Naive thymus-derived CD8-positive, alpha-beta T cell (primary cell): ENCODE data around the gene EED. TPM values are rescaled to one million over a fixed set of nuclear protein-coding genes. Genes with fewer than 3 reads are reported as not detected.

Experiments used
- ATAC-seq, 2 donors: fragments of 150-1000 bp; cut with Tn5 transposase in 1 of 2; sonication (Bioruptor Pico), chemical (Tn5 transposase) in 1 of 2; 1 replicate in 1 of 2; 2 replicates in 1 of 2; pipeline ENCODE4 v1.10.0; 2021; ENCODE audit warnings: mild to moderate bottlenecking in 2 of 2, moderate library complexity in 2 of 2
- POLR2A ChIA-PET: fragments of 350-600 bp; sonication (Branson Sonifier 250); formaldehyde crosslinking; loops from one replicate; lab custom pipeline; 2021; ENCODE audit warnings: antibody characterized with exemption; lab: Charles Lee
- DNase-seq, 10 donors: peaks; one replicate each; pipeline versions ENCODE4 v3.0.0 to v3.0.0-alpha.2; 2020 to 2022
- H3K27ac Mint-ChIP-seq, 10 donors: one replicate each; pipeline ENCODE4 v1.8.0; 2020 to 2022; ENCODE audit warnings: mild to moderate bottlenecking in 10 of 10, mixed read lengths in 10 of 10, moderate library complexity in 4 of 10, inconsistent platforms in 1 of 10
- H3K27me3 Mint-ChIP-seq, 5 donors: one replicate each; pipeline ENCODE4 v1.8.0; 2021 to 2022; ENCODE audit warnings: mixed read lengths in 5 of 5
- H3K36me3 Mint-ChIP-seq, 3 donors: one replicate each; pipeline ENCODE4 v1.8.0; 2020 to 2022; ENCODE audit warnings: mixed read lengths in 3 of 3, mild to moderate bottlenecking in 2 of 3, inconsistent platforms in 1 of 3
- H3K4me1 Mint-ChIP-seq, 4 donors: one replicate each; pipeline ENCODE4 v1.8.0; 2021 to 2022; ENCODE audit warnings: mixed read lengths in 4 of 4
- H3K4me3 Mint-ChIP-seq, 10 donors: one replicate each; pipeline ENCODE4 v1.8.0; 2020 to 2022; ENCODE audit warnings: mild to moderate bottlenecking in 10 of 10, mixed read lengths in 10 of 10, moderate library complexity in 6 of 10, inconsistent platforms in 1 of 10
- H3K9me3 Mint-ChIP-seq, 9 donors: one replicate each; pipeline ENCODE4 v1.8.0; 2020 to 2022; ENCODE audit warnings: mixed read lengths in 9 of 9, mild to moderate bottlenecking in 3 of 9, inconsistent platforms in 1 of 9, moderate library complexity in 1 of 9
- polyA plus RNA-seq, 3 donors: library from polyadenylated mRNA; unstranded; fragments of 300-500 nt; fragmentation: Illumina TruSeq; gene quantifications; one replicate each; pipeline ENCODE4 v1.2.3, GENCODE V29; 2021
- total RNA-seq, 8 experiments: library from RNA in 2 of 8; stranded (reverse) in 2 of 8; gene quantifications; one replicate each; pipeline ENCODE4 v1.2.3 and lab custom pipeline; 2021 to 2026

The EED gene
- total and polyA plus RNA-seq, 5 experiments from 2014 or later, result 10.9 to 31.5 (median 19.2) TPM

GRCh38 chr11:86206337-86206695 is 38.2 kb upstream of the EED start:
- Mint-ChIP-seq H3K4me1 (peaks cover 0 to 7% (median 0%) of the 10 kb centered on the region in 4 donors), H3K27ac (no peak overlapping the region), H3K9me3 (peaks cover 0 to 1% (median 0%) of the 10 kb centered on the region in 9 donors), H3K36me3 (no peaks in the 10 kb centered on the region), H3K4me3 (no peak overlapping the region), H3K27me3 (no peaks in the 10 kb centered on the region)
- POLR2A ChIA-PET, result no interaction called here
- ATAC-seq (no peak), DNase-seq (no peak)

GRCh38 chr11:86207413-86207812 is 37.1 kb upstream of the EED start:
- Mint-ChIP-seq H3K4me1 (peaks cover 0 to 7% (median 0%) of the 10 kb centered on the region in 4 donors), H3K27me3 (no peaks in the 10 kb centered on the region), H3K4me3 (no peak overlapping the region), H3K27ac (no peak overlapping the region), H3K36me3 (no peaks in the 10 kb centered on the region), H3K9me3 (peaks cover 0 to 1% (median 0%) of the 10 kb centered on the region in 9 donors)
- no peak for ATAC-seq
- no peak for DNase-seq
- POLR2A ChIA-PET, result interaction anchor here (0.7 kb wide), 1 partner anchor 153 kb away, joined by 3 read pairs; no protein-coding TSS in a partner anchor

- Mint-ChIP-seq H3K9me3 (peaks cover 0 to 1% (median 0%) of the 10 kb centered on the region in 9 donors), H3K27ac (no peak overlapping the region), H3K4me3 (no peak overlapping the region), H3K4me1 (peaks cover 0 to 7% (median 0%) of the 10 kb centered on the region in 4 donors), H3K27me3 (no peaks in the 10 kb centered on the region), H3K36me3 (no peaks in the 10 kb centered on the region)
- ATAC-seq (no peak), DNase-seq (no peak)
- POLR2A ChIA-PET, result interaction anchor here (0.9 kb wide), 1 partner anchor 14 kb away, joined by 4 read pairs; no protein-coding TSS in a partner anchor
These were observed 36.0 kb upstream of the EED start for GRCh38 chr11:86208572-86208971.

- ATAC-seq (no peak), DNase-seq (no peak)
- Mint-ChIP-seq H3K4me3 (no peak overlapping the region), H3K9me3 (peaks cover 0 to 1% (median 0%) of the 10 kb centered on the region in 9 donors), H3K27ac (peak overlapping the region in 1 of 10 donors; percentile 86), H3K4me1 (peaks cover 0 to 5% (median 3%) of the 10 kb centered on the region in 4 donors), H3K36me3 (no peaks in the 10 kb centered on the region), H3K27me3 (peaks cover 0 to 4% (median 0%) of the 10 kb centered on the region in 5 donors)
- POLR2A ChIA-PET, result no interaction called here
These were observed 34.5 kb upstream of the EED start for GRCh38 chr11:86209806-86210657.

GRCh38 chr11:86210898-86211297 is 33.7 kb upstream of the EED start:
- DNase-seq, result no peak
- Mint-ChIP-seq H3K27me3 (peaks cover 0 to 4% (median 0%) of the 10 kb centered on the region in 5 donors), H3K9me3 (peaks cover 0 to 1% (median 0%) of the 10 kb centered on the region in 9 donors), H3K4me1 (peaks cover 0 to 5% (median 3%) of the 10 kb centered on the region in 4 donors), H3K4me3 (no peak overlapping the region), H3K27ac (no peak overlapping the region), H3K36me3 (no peaks in the 10 kb centered on the region)
- POLR2A ChIA-PET, result interaction anchor here (0.7 kb wide), 2 partner anchors 12 to 887 kb away, joined by 3 to 4 read pairs; no protein-coding TSS in a partner anchor
- ATAC-seq, result no peak

- DNase-seq, result no peak
- POLR2A ChIA-PET, result no interaction called here
- no peak overlapping the region for H3K27ac Mint-ChIP-seq
- H3K27me3 Mint-ChIP-seq, result peaks cover 0 to 4% (median 0%) of the 10 kb centered on the region in 5 donors
- no peak overlapping the region for H3K4me3 Mint-ChIP-seq
- no peak for ATAC-seq
- H3K9me3 Mint-ChIP-seq, result no peaks in the 10 kb centered on the region
- no peaks in the 10 kb centered on the region for H3K36me3 Mint-ChIP-seq
- H3K4me1 Mint-ChIP-seq, result peaks cover 0 to 5% (median 3%) of the 10 kb centered on the region in 4 donors
These were observed 32.9 kb upstream of the EED start for GRCh38 chr11:86211619-86212018.

GRCh38 chr11:86212019-86212611 is 32.4 kb upstream of the EED start:
- DNase-seq (no peak), ATAC-seq (no peak)
- H3K4me3 Mint-ChIP-seq, result no peak overlapping the region
- no peak overlapping the region for H3K27ac Mint-ChIP-seq
- no peaks in the 10 kb centered on the region for H3K9me3 Mint-ChIP-seq
- peaks cover 0 to 4% (median 0%) of the 10 kb centered on the region in 5 donors for H3K27me3 Mint-ChIP-seq
- H3K4me1 Mint-ChIP-seq, result peaks cover 0 to 5% (median 3%) of the 10 kb centered on the region in 4 donors
- POLR2A ChIA-PET, result no interaction called here
- H3K36me3 Mint-ChIP-seq, result no peaks in the 10 kb centered on the region

- no peak for DNase-seq
- Mint-ChIP-seq H3K9me3 (no peaks in the 10 kb centered on the region), H3K27ac (no peak overlapping the region), H3K36me3 (no peaks in the 10 kb centered on the region), H3K4me1 (peaks cover 7 to 21% (median 10%) of the 10 kb centered on the region in 4 donors), H3K27me3 (peaks cover 0 to 4% (median 2%) of the 10 kb centered on the region in 5 donors), H3K4me3 (no peak overlapping the region)
- ATAC-seq, result peak in 1 of 2 donors; percentile 10
- POLR2A ChIA-PET, result no interaction called here
These were observed 29.8 kb upstream of the EED start for GRCh38 chr11:86214710-86215109.

GRCh38 chr11:86218125-86219084 is 26.1 kb upstream of the EED start:
- peak; percentile 85 to 86 for ATAC-seq
- DNase-seq, result peak in 9 of 10 donors; percentile 7 to 64 (median 42)
- H3K36me3 Mint-ChIP-seq, result no peaks in the 10 kb centered on the region
- peaks cover 7 to 27% (median 10%) of the 10 kb centered on the region in 4 donors for H3K4me1 Mint-ChIP-seq
- POLR2A ChIA-PET, result interaction anchor here (1.3 to 1.6 kb wide), 2 partner anchors 26 to 363 kb away, joined by 3 to 6 read pairs; partner anchors contain the start of genes CCDC83 and EED
- H3K4me3 Mint-ChIP-seq, result peak overlapping the region; percentile 46 to 81 (median 64)
- peaks cover 0 to 10% (median 6%) of the 10 kb centered on the region in 5 donors for H3K27me3 Mint-ChIP-seq
- H3K27ac Mint-ChIP-seq, result no peak overlapping the region
- no peaks in the 10 kb centered on the region for H3K9me3 Mint-ChIP-seq

GRCh38 chr11:86219311-86220193 is 25.0 kb upstream of the EED start:
- Mint-ChIP-seq H3K4me1 (peaks cover 7 to 25% (median 10%) of the 10 kb centered on the region in 4 donors), H3K27ac (peak overlapping the region in 1 of 10 donors; percentile 58), H3K4me3 (peak overlapping the region in 1 of 10 donors; percentile 55), H3K27me3 (peaks cover 0 to 9% (median 6%) of the 10 kb centered on the region in 5 donors), H3K9me3 (peaks cover 0 to 6% (median 0%) of the 10 kb centered on the region in 9 donors), H3K36me3 (no peaks in the 10 kb centered on the region)
- DNase-seq, result no peak
- peak in 1 of 2 donors; percentile 52 for ATAC-seq
- POLR2A ChIA-PET, result interaction anchor here (1.6 kb wide), 1 partner anchor 25 kb away, joined by 6 read pairs; the partner anchor contains the start of gene EED

GRCh38 chr11:86220653-86221052 is 23.9 kb upstream of the EED start:
- POLR2A ChIA-PET, result no interaction called here
- ATAC-seq (no peak), DNase-seq (no peak)
- H3K9me3 Mint-ChIP-seq, result peaks cover 0 to 7% (median 1%) of the 10 kb centered on the region in 9 donors
- no peaks in the 10 kb centered on the region for H3K36me3 Mint-ChIP-seq
- no peak overlapping the region for H3K27ac Mint-ChIP-seq
- peaks cover 0 to 8% (median 6%) of the 10 kb centered on the region in 5 donors for H3K27me3 Mint-ChIP-seq
- no peak overlapping the region for H3K4me3 Mint-ChIP-seq
- peaks cover 5 to 22% (median 9%) of the 10 kb centered on the region in 4 donors for H3K4me1 Mint-ChIP-seq
